Stimulated activated CD8-positive, alpha-beta memory T cell treated with anti-CD3 and anti-CD28 coated beads, Interleukin-15, amount 100 ng/mL, for 4 hours (primary cell): Measurements from ENCODE around the gene C3orf22.
"Not testable (repeated sequence)": the region's sequence is repeated elsewhere in the genome, so short reads cannot be mapped to it uniquely, and the experiment has no call there.

Source experiments
- DNase-seq, 2 donors: peaks; one replicate each; pipeline ENCODE4 v3.0.0-alpha.2; 2020; ENCODE audit warnings: low read depth in 2 of 2

Gene C3orf22

DNA sequence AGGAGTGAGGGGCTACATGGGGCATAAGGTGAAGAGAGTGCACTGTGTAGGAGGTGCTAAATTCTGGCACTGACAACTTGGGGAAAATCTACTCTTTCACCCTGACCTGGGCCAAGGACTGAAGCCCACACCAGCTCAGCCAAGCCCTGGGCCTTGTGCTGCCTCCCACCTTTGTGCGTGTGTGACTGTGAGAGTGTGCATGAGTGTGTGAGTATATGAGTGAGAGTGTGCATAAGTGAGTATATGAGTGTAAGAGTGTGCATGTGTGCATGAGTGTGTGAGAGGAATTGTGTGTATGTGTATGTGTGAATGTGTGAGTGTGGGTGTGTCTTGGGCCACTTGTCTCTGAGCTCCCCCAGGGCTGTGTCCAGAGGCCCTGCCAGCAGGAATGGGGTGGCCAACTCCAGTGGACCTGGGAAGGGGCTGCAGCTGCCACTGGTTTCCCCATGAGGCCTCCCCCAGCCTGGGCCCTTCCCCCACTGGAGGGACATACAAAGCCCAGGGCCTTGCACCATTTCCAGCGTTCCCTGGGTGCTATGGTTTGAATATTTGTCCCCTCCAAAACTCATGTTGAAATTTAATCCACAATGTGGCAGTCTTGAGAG, 15.2 kb downstream of the C3orf22 start:
- DNase-seq = no peak

DNA sequence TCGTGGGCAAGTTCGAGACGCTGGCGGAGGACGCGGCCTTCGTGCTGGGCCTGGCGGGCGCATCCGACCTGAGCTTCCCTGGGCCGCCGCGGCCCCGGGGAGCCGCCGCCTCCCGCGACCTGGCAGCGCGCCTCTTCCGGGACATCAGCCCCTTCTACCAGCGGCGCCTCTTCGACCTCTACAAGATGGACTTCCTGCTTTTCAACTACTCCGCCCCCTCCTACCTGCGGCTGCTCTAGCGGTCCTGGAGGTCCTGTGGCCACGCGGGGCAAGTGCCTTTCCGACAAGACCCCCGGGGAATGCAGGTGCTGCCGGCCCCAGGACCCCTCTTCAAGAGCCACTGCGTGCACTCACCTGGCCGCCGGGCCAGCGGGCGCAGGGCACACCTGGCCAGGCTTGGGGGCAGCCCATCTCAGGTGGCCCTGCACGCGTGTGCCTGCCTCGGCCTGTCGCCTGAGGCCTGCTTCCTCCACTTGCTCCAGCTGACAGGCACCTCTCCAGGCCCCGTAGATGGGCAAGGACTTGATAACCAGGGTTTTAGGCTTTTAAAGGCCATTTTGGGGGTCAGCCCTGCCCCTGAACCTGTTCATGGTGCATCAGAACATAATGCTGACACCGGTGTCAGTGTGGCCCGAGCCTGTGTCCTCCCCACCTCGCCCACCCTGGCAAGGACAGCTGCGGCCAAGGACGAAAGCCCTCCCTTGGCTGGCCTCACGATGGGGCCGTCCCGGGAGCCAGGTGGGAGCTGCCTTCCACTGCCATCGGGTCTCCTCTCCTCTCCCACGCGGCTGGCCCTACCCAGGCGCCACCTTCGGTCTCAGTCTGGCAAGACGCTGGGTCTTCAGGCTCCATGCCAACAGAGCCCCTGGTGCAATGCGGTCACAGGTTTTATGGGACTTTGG, 16.1 kb downstream of the C3orf22 start:
- no peak for DNase-seq

DNA sequence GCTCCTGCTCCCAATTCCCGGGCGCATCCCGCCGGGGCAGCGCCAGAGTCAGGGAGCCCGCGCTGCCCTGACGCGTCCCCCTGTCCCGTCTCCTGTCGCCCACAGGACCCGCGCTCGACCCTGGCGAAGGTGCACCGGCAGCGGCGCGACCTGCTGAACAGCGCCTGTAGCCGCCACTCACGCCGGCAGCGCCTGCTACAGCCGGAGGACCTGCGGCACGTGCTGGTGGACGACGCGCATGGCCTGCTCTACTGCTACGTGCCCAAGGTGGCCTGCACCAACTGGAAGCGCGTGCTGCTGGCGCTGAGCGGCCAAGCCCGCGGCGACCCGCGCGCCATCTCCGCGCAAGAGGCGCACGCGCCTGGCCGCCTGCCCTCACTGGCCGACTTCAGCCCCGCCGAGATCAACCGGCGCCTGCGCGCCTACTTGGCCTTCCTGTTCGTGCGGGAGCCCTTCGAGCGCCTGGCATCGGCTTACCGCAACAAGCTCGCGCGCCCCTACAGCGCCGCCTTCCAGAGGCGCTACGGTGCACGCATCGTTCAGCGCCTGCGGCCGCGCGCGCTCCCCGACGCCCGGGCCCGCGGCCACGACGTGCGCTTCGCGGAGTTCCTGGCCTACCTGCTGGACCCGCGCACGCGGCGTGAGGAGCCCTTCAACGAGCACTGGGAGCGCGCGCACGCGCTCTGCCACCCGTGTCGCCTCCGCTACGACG, 16.9 kb downstream of the C3orf22 start:
- no peak for DNase-seq

DNA sequence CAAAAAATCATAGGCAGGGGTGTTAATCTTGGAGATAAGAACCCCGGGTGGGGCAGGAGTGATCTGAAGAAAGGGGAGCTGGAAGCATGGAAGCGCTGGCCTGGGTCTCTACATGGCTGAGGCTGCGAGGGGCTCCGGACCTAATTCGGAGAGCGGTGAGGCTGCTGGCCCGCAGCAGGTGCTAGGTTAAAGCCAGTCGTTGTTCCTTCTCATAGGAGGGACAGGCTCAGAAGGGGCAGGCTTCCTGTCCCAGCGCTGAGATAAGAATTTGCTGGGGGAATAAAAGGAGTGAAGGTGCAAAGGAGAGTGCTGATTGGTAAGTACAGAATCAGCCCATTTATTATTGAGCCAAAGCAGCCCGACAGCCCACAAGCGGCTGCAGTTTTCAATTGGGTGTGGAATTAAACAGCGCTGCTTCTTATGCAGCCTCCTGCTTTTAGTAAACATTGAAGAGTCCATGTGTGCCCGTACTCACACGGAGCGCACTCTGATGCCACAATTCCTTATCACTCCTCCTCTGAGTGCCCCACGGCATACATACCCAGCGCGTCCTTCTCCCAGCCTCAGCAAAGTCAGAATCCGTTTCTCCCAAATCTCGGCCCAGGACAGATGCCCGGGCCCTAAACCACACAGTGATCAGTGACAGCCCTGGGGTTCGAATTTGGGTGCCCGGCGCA, 17.6 kb downstream of the C3orf22 start:
- DNase-seq = no peak

DNA sequence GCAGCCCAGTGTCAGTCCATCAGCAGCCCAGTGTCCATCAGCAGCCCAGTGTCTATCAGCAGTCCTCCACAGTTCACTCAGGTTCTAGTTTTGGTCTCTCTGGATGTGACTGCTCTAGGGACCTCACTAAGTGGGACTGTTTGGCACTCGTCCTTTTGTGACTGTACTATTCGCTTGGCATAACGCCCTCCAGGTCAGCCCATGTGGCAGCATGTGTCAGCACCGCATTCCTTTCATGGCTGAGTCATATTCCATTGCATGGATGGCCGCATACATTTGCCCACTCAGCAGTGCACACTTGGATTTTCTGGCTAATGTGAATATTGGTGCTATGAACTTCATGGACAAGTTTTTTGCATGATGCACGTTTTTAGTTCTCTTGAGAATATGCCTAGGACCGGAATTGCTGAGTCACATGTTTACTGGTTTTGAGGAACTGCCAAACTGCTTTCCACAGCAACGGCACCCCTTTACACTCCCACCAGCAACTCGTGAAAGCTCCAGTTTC, 18.3 kb downstream of the C3orf22 start:
- no peak for DNase-seq

DNA sequence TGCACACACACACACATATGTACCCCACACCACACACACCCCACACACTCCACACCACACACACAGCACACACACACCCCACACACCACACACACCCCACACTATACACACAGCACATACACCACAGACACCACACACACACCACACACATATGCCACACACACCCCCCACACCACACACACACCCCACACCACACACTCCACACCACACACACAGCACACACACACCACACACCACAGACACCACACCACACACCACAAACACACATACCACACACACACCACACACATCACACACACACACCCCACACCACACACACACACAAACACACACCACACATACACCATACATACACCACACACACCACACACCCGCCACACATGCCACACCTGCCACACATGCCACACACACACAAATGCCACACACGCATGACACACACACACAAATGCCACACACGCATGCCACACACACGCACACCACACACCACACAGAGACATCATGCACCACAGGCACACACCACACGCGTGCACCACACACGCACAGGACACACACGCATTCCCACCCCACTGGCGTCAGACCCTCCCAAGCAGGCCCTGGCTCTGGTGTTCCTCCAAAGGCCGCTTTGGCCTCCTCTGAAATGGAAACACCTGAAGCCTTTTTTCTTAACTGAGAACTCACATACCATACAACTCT, 19.0 kb downstream of the C3orf22 start:
- DNase-seq = no peak

DNA sequence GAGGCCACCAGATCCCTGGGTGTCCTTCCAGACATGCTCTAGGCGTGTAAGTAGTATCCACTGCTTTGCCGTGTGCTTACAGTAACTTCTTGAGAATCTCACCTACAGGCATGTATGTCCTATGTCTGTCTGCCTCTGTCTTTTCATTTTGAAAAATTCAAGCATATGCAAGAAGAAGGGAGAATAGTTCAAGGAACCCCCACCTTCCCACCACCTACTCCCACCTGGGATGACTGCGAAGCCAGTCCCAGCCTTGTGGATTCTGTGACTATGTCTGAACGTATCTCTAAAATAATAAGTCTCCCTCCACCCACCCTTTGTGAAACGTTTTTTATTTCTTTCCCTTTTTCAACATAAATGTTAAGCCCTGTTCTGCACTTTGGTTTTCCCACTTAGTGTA, 19.8 kb downstream of the C3orf22 start:
- DNase-seq = no peak

DNA sequence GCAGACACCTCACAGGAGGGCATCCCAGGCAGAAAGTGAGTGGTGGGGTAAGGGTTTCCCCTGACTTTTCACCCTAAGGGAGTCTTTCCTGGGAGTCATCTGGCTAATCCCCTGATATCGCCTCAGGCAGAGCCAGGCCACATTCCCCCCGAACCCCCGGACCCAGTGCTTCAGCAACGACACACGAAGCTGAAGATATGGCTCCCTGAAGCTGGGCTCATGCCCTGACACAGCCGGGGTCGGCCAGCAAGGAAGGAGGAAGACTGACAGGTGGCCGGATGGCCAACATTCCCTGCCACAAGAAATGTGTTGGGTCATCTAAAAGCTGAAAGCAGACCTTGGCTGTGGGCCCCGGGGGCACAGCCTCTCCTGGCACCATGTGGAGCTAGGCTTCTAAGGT, 20.4 kb downstream of the C3orf22 start:
- DNase-seq = no peak

DNA sequence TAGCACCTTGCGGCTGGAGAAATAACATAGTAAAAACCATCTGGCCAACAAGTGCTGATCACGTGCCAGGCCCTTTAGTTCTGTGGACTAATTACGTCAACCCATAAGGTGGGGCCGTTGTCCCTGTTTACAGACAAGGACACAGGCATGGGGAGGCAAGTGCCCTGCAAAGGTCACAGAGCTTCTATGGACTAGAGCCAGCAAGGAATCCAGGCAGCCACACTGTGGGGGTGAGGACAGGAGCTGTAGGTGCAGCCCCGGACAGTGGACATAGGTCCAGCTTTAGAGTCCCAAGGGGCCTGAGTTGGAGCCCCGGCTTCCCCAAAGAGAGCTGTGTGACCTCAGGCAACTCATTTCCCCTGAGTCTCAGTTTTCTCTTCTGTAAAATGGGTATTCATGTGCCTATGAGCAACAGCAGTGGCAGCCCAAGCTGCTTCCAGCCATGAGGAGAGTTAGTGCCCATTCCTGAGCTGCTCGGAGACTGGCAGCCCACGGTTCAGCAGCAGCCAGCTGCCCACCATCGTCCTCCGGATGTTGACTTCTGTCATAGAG, 20.9 kb downstream of the C3orf22 start:
- DNase-seq = no peak

DNA sequence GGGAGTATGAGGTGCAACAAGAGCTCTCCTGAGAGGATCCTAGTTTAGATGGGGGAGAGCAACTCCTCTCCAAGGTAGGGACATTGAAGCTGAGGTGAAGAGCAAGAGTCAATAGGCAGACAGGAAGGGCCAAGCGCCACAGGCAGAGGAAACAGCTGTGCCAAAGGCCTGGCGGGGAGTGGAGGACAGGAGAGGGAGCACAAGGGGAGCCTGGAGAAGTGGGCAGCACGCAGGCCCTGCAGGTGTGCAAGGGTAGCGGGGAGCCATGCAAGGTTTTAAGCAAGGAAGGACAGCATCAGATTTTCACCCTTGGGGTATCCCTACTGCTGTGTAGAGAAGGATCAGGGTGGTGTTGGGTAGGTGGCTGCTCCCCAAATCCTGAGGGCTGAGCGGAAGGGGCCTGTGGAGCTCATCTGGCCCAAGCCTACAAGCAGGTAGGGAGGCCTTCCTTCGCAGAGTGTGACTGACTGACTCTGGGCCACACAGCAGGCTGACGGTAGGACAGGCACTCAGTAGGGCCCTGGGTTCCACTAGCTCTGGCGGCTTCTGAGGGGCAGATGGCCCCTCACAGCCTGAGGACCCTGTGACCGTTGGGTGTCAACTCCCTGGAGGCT, 21.5 kb downstream of the C3orf22 start:
- no peak for DNase-seq

DNA sequence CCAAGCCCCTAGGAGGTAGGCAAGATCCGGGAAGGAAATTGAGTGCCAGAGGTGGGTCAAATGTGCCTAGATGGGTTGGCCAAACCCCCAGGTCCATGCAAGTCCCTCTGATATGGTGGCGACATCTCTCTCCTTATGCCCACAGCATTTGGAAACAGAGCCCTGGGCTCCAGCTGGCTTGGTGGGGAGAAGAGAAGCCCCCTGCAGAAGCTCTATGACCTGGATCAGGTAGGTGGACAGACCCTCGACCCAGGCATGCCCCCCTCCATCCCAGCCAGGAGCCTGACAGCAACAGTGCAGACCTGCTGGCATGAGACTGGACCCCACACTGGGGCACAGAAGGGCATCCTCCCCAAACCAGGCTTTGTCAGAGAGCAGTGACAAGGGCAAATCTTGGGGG, 22.6 kb downstream of the C3orf22 start:
- no peak for DNase-seq

DNA sequence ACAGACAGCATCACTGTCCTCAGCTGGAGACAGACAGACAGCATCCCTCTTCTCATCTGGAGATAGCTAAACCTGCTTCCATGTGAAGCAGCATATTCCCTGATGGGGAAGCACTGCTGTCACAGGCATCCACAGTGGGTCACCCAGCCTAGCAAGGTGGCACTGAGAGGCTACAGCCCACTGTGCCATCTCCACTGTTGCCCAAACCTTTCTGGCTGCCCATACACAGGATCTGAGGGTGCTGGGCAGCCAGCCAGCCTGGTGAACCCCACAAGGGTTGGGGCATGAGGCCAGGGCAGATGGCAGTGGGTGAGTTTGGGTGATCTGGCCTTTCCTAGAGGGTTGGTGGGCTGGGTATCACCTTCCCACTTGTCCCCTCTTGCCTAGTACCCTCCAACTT, 23.1 kb downstream of the C3orf22 start:
- DNase-seq = no peak

DNA sequence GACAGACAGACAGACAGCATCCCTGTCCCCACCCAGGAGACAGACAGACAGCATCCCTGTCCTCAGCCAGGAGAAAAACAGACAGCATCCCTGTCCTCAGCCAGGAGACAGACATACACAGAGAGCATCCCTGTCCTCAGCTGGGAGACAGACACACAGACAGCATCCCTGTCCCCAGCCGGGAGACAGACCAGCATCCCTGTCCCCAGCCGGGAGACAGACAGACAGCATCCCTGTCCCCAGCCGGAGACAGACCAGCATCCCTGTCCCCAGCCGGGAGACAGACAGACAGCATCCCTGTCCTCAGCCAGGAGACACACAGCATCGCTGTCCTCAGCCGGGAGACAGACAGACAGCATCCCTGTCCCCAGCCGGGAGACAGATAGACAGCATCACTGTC, 24.0 kb downstream of the C3orf22 start:
- not testable (repeated sequence) for DNase-seq

DNA sequence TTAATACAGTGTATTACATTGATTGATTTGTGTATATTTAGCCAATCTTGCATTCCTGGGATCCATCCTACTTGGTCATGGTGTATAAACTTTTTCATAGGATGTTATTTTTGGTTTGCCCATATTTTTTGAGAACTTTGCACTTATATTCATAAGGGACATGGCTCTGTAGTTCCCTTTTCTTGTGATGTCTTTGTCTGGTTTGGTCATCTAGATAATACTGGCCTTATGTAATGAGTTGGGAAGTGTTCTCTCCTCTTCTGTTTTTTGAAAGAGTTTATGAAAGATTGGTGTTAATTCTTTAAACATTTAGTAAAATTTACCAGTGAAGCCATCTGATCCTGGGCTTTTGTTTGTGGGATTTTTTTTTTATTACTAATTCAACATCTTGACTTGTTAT, 25.2 kb downstream of the C3orf22 start:
- DNase-seq = no peak

DNA sequence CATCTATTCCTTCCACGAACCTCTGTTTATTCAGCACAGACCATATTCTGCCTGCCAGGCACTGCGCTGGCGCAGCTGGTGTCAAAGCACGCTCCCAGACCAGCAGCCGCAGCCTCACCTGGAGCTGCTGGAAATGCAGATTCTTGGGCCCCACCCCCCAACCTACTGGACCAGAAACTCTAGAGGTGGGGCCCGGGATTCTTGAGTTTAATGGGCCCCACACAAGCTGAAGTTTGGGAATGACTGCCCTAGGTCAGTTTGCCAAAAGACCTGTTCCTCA, 27.7 kb downstream of the C3orf22 start:
- DNase-seq = no peak

DNA sequence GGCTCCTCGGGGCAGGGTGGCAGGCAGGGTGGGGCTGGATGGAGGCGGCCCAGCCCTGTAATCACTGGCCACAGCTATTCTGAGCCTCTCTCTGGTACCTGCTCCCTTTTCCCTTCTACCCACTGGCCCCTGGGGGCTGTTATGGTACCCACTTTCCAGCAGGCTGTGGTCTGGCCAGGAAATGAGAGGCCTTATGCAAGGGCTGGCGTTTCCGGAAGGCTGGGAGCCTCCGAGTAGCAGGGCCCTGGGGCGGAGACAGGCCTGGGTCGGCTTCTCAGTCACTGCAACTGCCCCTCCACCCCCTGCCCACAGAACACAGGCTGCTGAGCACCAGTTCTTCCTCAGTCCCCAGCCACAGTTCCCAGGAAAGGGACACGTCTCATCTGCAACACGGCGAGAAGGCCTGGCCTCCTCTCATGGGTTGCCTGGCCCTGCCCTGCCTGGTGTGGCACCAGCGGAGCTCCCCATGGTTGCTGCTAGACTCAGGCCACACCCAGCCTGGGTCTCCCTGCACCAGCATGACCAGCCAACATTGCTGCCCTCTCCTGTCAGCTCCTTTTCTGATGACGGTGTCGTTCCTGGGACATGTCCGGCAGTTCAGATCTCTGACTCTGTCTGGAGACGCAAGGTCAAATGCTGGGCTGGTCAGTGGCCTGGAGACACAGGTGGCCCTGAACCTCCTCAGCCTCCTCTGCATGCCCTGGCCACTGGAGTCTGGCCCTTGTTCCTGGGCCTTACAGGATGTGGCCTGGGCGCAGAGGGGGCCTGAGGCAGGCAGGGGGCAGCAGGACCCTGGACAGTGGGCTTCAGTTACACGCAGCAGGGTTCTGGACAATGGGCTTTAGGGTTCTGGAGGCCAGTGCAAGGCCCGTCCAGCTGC, 28.3 kb downstream of the C3orf22 start:
- DNase-seq = no peak

DNA sequence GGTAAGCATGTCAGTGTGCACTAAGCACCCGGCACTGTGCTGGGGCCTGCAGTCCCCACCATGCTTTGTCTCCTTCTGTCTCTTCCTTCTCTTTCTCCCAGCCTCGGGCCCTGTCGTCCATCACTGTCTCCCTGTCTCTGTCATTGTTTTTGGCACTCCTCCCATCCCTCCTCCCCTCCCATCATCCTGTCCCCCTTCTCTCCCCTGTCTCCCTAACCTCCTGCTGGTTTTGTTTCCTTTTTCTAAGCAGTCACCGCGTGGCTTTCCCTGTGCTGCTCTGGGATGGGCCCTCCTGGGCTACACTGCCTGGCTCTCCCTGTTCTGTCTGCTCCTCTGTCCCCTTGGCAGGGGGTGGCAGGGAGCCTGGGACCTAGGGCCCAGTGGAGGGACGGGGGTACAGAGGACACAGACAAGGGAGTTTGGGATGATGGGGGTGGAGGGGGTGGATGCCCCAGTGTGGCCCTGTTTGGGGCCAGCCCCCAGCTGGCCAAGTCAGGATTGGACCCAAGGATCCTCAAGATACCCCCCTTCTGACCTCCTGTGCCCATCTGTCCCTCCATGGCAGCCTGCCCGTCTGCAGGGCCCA, 29.1 kb downstream of the C3orf22 start:
- DNase-seq = no peak

DNA sequence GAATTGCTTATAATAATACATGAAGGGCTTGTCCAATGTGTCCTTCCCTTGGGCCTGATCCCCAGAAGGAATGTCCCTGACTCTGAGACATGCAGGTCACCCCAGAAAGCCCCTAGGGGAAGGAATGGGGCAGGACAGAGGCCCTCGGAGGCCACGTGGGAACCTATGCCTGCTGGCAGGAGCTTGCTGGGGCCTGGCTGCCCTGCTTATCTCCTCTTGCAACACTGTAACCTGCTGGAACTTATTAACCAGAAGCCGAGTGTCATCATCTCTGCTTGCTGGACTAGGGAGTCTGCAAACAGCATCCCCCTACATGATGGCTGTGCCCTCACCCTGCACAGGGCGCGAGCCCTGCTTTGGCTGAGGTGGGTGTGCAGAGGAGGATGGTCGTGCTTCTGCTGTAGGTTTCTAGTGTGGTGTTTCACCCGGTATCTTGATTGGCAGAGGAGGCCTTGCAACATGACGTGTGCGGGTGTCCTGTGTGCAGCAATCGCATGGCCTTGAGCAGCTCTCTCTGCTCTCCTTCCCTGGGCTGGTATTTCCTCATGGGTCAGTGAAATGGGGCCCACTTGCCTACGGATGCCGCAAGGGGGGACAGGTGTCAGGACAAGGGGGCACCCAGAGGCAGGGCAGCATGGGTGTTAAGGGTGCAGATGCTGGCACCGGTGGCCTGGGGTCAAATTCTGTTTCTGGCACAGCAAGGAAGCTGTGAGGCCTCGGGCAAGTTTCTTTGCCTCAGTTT, 29.8 kb downstream of the C3orf22 start:
- DNase-seq = no peak

DNA sequence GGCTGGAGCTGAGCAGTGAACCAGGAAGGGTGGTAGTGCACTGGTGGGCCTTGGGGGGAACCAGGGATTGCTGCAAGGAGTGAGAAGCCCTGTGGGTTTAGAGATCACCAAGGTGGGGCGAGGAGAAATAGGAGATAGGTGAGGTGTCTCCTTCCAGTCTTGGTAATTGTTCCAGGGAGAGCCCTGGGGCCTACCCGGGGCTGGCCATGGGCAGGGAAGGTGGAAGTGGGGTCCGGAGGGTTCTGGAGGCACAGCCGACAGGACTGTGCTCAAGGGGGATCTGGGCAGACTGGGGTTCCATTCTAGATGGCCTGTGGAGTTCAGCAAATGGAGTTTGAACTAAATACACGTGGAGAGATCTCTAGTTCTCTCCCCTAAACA, 30.3 kb downstream of the C3orf22 start:
- no peak for DNase-seq
